HG03108 (cell line): Measurements from ENCODE around the gene CDK14.

Experiments
- ATAC-seq: cut with Tn5 transposase; IDR thresholded peaks from one replicate; pipeline ENCODE4 v1.9.1; 2021; ENCODE audit warnings: moderate library complexity; ENCODE audit not compliant: unreplicated experiment

CDK14 gene

GRCh38 chr7:91181949-91182348, 585.8 kb downstream of the CDK14 start:
- ATAC-seq: no peak

GRCh38 chr7:91182819-91183764, 587.0 kb downstream of the CDK14 start:
- ATAC-seq: no peak

DNA sequence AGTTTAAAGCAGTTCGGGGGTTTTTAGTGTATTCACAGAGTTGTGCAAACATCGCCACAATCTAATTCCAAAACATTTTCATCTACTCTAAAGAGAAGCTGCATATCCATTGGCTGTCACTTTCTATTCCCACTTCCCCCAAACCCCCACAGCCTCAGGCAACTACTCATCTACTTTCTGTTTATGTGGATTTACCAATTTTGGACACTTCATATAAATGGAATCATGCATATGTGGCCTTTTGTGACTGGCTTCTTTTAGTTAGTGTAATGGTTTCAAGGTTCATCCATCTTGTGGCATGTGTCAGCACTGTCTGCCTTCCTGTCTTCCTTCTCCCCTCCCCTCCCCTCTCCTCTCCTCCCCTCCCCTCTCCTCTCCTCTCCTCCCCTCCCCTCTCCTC, 589.6 kb downstream of the CDK14 start:
- no peak for ATAC-seq

DNA sequence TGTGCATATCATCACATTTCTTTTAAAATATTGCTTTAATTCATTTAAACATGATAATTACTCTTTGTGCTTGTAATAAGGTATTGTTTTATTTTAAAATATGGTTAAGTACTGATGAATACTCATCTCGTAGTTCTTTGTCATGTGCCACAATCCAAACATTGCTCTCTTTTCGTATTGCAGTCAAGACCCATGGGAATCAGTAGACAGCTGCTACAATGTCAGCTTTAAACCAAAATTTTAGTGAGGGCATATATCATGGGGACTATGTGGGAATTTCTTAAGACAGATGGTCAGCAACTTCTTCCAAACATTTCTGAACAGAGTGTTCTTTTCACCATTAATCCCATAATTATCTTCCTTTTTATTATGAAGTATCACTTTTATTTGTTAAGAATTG, 590.9 kb downstream of the CDK14 start:
- no peak for ATAC-seq

- no peak for ATAC-seq
Observed at GRCh38 chr7:91191771-91192170, 595.6 kb downstream of the CDK14 start.

- ATAC-seq: no peak
Observed at GRCh38 chr7:91193141-91193540, 597.0 kb downstream of the CDK14 start.

DNA sequence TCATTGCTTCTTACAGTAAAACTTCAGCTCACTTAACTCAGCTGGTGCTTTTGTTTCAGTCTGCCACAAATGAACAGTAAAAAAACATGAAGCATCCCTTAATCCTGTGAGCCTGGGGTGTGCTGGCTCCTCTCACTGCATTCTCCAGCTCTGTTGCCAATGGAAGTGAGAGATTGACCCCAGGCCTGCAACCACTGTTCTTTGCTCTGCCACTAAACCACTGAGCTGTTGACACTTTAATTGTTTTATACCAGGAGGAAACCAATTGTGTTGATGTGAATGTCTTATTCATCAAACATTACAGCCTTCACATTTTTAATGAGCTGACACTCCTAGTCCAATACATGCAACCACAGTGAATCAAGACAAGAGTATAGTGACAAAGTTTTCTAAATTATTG, 598.7 kb downstream of the CDK14 start:
- no peak for ATAC-seq

DNA sequence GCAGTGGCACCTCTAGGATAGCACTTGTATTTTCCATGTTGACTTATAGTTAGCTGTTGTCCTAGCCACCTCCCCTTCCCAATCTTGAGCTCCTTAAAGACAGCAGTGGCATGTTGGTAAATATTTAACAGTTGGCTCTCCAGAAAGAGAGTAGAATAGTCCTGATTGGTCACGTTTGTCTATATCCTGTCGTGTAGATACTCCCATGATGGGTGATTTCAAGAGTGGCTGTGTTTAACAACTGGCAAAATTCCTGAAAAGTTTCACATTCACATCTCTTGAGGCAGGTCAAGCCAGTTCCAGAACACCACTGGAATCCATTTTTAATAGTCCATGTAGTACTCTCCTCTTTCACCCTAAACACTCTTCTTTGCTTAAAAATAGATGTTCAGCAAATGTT, 599.9 kb downstream of the CDK14 start:
- no peak for ATAC-seq

GRCh38 chr7:91198371-91198770, 602.2 kb downstream of the CDK14 start:
- ATAC-seq: no peak

DNA sequence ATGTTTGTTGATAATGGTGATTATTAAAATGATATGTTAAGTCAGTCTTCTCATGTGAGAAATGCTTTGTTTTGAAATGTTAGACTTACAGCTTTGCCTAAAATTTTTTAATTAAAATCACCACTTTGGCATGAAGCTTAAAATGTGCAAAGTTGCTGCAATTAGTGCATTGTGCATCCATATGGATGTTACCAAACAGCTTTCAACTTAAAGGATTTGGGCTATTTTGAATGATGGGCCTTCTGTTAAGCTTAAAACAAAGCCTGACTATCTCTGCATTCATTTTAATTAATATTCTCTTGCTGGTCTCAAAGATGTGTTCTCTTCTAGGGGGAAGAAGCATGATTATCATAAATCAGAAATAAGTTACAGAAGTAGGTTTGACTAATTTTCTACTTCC, 603.5 kb downstream of the CDK14 start:
- no peak for ATAC-seq

DNA sequence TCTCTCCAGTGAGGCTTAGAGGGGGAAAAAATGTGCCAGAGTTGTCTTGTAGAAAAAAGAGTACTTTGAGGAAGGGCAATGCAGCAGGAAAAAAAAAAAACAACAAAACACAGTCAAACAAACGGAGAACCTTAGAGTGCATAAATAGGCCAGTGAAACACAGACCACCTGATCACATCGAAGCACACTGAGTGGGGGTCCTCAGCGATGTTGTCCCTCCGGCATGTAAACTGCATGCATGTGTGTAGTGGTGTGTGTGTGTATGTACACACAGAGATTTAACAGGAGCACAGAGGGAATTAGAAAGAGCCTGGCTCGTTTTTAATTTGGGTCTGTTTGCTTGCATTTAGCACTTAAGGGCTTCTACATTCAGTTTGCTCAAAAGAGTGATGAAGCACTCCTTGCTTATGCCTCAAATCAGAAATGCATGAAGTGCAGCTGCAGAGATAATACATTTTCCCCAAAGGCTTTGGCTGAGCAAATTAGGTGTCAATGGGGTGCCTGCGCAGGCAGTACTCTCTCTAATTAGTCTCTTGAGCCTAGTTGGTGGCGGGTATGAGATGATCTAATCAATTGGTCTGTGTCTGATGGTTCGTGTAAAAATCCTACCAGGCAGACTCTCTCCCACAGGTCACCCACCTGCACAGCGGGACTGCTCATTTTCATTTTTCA, 605.5 kb downstream of the CDK14 start:
- ATAC-seq: no peak

- no peak for ATAC-seq
Observed at GRCh38 chr7:91206361-91206960, 610.3 kb downstream of the CDK14 start.

DNA sequence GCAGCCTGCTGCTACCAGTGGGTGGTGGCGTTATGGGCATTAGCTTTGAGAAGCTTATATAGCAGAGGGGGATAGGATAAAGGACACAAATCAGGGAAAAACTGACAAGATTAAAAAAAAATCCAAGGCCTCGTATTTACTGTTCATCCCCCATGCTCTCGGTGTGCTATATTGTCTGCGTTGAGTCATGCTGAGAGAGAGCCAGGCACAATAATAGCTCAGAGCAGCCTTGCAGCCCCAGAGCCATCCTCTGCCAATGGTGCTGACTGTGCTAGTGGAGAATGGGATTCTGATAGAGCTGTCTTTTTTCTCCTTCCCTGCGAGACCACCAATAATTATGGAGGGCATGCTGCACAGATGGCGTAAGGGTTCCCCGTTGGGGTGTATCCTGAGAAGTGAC, 616.5 kb downstream of the CDK14 start:
- no peak for ATAC-seq

GRCh38 chr7:91226411-91226810, 630.3 kb downstream of the CDK14 start:
- ATAC-seq: no peak

DNA sequence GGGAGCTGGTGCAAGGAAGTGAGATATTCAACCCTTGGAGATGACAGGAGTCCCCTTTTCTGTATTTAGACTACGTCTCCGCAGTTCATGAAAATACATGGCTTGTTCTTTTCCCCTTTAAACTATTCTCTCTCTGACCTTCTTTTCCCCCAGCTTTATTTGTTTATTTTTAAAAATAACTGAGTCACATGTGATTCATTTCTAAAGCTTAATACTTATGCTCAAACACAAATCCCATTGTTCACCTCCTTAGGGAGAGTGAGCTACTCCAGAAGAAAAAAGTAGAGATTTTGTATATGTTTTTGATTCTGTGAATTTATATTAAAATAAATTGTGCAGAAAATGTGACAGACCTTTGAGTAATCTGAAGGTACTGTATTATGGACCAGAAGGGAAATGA, 632.2 kb downstream of the CDK14 start:
- ATAC-seq: no peak

GRCh38 chr7:91228927-91229558, 632.9 kb downstream of the CDK14 start:
- ATAC-seq: no peak

DNA sequence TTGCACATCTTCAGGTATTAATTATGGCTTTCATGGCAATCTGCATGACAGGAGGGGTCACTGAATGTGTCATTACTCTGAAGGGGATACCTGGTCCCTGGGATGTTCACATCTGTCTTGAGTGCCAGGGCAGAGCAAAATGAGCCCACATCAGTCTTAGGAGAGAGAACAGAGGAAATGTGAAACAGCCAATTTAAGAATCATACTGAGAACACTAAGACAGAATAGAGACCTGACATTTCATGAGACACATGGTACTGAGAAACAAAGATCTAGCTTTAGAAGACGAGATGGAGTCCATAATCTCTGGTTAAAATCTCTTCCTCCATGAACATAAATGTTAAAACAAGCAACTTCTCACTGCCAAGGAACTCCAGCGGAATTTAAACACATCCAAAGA, 634.0 kb downstream of the CDK14 start:
- no peak for ATAC-seq

DNA sequence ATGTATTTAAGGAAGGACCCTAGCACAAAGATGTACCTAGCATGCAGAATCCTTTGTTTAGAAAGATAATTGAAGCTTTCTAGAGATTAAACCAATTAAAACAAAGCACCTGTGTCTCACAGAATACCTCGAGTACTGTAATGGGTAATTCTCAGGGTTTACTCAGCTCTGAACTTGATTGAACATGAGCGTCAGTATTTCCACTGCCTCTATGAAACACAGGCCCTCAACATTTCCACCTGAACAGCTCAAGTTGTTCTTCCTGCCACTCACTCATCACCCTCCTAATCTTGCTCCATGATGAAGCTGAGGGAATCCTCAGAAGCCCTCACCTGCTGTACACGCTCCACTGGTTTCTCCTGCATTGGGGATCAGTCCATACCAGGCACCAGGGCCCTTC, 634.4 kb downstream of the CDK14 start:
- no peak for ATAC-seq

DNA sequence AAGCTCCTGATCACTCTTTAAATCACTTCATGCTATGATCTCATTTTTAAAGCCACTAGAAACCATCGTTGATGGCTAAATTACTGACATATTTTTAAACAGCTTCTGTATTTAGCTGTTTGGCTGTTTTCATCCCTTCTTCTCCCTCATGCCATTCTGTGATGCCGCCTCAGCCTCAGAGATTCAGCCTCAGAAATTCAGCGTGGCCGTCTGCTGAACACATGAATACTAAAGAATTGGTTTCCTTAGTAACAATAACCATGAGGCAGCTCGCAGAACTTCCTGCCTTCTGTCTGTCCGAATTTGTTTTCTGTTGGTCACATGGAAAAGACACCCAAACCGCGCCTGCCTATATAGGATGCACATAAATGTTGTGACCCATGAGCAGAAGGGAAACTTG, 637.1 kb downstream of the CDK14 start:
- no peak for ATAC-seq

GRCh38 chr7:91235211-91235832, 639.2 kb downstream of the CDK14 start:
- ATAC-seq: no peak

- ATAC-seq: no peak
Observed at GRCh38 chr7:91239171-91239604, 643.1 kb downstream of the CDK14 start.
